ENCODE data around the gene DGKB.

DNA sequence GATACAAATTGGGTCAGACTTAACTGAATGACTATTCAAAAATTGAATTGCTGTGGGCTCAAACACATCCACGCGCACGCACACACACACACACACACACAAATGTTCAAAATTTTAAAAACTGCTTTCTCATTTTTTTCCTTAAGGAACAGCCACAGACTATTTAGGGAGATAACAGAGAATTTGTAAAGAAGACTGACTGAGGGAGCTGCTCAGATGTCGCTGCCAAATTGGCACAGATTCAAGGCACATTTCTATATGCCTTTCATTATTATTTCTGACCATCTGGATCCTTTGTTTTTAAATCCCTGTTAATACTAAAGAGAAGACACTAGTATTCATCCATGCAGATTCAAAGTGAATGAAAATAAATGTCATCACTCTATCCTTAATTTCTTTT lies 154.8 kb downstream of the DGKB start:
- TF ChIP-seq, protein P1, sequence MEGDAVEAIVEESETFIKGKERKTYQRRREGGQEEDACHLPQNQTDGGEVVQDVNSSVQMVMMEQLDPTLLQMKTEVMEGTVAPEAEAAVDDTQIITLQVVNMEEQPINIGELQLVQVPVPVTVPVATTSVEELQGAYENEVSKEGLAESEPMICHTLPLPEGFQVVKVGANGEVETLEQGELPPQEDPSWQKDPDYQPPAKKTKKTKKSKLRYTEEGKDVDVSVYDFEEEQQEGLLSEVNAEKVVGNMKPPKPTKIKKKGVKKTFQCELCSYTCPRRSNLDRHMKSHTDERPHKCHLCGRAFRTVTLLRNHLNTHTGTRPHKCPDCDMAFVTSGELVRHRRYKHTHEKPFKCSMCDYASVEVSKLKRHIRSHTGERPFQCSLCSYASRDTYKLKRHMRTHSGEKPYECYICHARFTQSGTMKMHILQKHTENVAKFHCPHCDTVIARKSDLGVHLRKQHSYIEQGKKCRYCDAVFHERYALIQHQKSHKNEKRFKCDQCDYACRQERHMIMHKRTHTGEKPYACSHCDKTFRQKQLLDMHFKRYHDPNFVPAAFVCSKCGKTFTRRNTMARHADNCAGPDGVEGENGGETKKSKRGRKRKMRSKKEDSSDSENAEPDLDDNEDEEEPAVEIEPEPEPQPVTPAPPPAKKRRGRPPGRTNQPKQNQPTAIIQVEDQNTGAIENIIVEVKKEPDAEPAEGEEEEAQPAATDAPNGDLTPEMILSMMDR (conservative IDR thresholded peaks at IDR 0.05 in 1 of 2, IDR thresholded peaks at IDR 0.05 in 1 of 2; ENCODE audit: low read depth in 1 of 2, low read length in 2 of 2): no peak
- no peak for TF ChIP-seq EZH2 (IDR thresholded peaks at IDR 0.05; ENCODE audit: low read length, missing control alignments)
